Uterus (tissue), 2 donors: ENCODE measurements around the gene FERMT3.

Experiments used
- CTCF ChIP-seq, 4 experiments: fragments of 200-600 bp in 2 of 4; fragments of 450-650 bp in 2 of 4; sonication (generic) in 2 of 4; IDR thresholded peaks; one replicate each; pipeline ENCODE4 v1.5.1; 2016 to 2019; ENCODE audit warnings: antibody characterized with exemption in 4 of 4, mild to moderate bottlenecking in 2 of 4, moderate library complexity in 1 of 4
- POLR2A ChIP-seq, 2 donors: fragments of 450-650 bp; IDR thresholded peaks; one replicate each; pipeline ENCODE4 v1.6.1; 2016; ENCODE audit warnings: antibody characterized with exemption in 2 of 2, mild to moderate bottlenecking in 1 of 2, moderate library complexity in 1 of 2

- TF ChIP-seq CTCF (IDR thresholded peaks at IDR 0.05), result no peak
- no peak for TF ChIP-seq POLR2A (IDR thresholded peaks at IDR 0.05)
Measured at GRCh38 chr11:64170419-64170818, 36.1 kb upstream of the FERMT3 start.
